ENCODE results near the gene TFAP2A. TPM values are rescaled to one million over a fixed set of nuclear protein-coding genes. Genes with fewer than 3 reads are reported as not detected.

Gene TFAP2A
- total and polyA plus RNA-seq, 2 donors from 2014 or later = 10.1 to 16.2 TPM

GRCh38 chr6:10463040-10463439, 48.2 kb upstream of the TFAP2A start:
- TF ChIP-seq, protein P1, sequence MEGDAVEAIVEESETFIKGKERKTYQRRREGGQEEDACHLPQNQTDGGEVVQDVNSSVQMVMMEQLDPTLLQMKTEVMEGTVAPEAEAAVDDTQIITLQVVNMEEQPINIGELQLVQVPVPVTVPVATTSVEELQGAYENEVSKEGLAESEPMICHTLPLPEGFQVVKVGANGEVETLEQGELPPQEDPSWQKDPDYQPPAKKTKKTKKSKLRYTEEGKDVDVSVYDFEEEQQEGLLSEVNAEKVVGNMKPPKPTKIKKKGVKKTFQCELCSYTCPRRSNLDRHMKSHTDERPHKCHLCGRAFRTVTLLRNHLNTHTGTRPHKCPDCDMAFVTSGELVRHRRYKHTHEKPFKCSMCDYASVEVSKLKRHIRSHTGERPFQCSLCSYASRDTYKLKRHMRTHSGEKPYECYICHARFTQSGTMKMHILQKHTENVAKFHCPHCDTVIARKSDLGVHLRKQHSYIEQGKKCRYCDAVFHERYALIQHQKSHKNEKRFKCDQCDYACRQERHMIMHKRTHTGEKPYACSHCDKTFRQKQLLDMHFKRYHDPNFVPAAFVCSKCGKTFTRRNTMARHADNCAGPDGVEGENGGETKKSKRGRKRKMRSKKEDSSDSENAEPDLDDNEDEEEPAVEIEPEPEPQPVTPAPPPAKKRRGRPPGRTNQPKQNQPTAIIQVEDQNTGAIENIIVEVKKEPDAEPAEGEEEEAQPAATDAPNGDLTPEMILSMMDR (IDR thresholded peaks at IDR 0.05; ENCODE audit: borderline replicate concordance, extremely low read depth, insufficient read depth) = no peak
- intact Hi-C loops (cut with DNase I) = no loop called here
- no peaks in the 10 kb centered on the region for H3K36me3 ChIP-seq (ENCODE audit: control insufficient read depth in 2 of 3, insufficient read depth in 3 of 3, low read length in 3 of 3)
- H3K27me3 ChIP-seq (ENCODE audit: control insufficient read depth, insufficient read depth, low read length) = no peaks in the 10 kb centered on the region
- DNase-seq = no peak
- H3K4me3 ChIP-seq (ENCODE audit: low read length in 3 of 3) = no peak overlapping the region
- H3K27ac ChIP-seq (ENCODE audit: low read depth in 2 of 2, low read length in 2 of 2) = no peak overlapping the region
- no peak for FAIRE-seq
- H3K4me1 ChIP-seq (ENCODE audit: control insufficient read depth in 2 of 3, insufficient read depth in 2 of 3, low read depth in 1 of 3, low read length in 3 of 3) = no peaks in the 10 kb centered on the region
- no peak overlapping the region for H3K9ac ChIP-seq (ENCODE audit: low read length in 3 of 3)
- no peaks in the 10 kb centered on the region for H3K9me3 ChIP-seq (ENCODE audit: control insufficient read depth in 2 of 3, insufficient read depth in 1 of 3, low read length in 3 of 3)

DNA sequence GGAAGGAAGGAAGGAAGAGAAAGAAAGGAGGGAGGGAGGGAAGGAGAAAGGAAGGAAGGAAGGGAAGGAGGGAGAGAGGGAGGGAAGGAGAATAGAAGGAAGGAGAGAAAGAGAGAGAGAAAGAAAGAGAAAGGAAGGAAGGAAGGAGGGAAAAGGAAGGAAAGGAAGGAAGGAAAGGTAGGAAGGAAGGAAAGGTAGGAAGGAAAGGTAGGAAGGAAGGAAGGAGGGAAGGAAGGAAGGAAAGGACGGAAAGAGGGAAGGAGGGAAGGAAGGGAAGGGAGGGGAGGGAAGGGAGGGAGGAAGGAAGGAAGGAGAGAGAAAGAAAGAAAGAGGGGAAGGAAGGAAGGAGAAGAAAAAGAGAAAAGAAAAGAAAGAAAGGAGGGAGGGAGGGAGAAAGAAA, 47.0 kb upstream of the TFAP2A start:
- Histone ChIP-seq H3K4me1 (ENCODE audit: control insufficient read depth in 2 of 3, insufficient read depth in 2 of 3, low read depth in 1 of 3, low read length in 3 of 3) (no peaks in the 10 kb centered on the region), H3K9me3 (ENCODE audit: control insufficient read depth in 2 of 3, insufficient read depth in 1 of 3, low read length in 3 of 3) (no peaks in the 10 kb centered on the region), H3K27ac (ENCODE audit: low read depth in 2 of 2, low read length in 2 of 2) (no peak overlapping the region), H3K36me3 (ENCODE audit: control insufficient read depth in 2 of 3, insufficient read depth in 3 of 3, low read length in 3 of 3) (no peaks in the 10 kb centered on the region), H3K4me3 (ENCODE audit: low read length in 3 of 3) (no peak overlapping the region), H3K27me3 (ENCODE audit: control insufficient read depth, insufficient read depth, low read length) (no peaks in the 10 kb centered on the region), H3K9ac (ENCODE audit: low read length in 3 of 3) (no peak overlapping the region)
- DNase-seq = no peak
- intact Hi-C loops (cut with DNase I) = no loop called here
- TF ChIP-seq, protein P1 (IDR thresholded peaks at IDR 0.05; ENCODE audit: borderline replicate concordance, extremely low read depth, insufficient read depth) = no peak
- no peak for FAIRE-seq

DNA sequence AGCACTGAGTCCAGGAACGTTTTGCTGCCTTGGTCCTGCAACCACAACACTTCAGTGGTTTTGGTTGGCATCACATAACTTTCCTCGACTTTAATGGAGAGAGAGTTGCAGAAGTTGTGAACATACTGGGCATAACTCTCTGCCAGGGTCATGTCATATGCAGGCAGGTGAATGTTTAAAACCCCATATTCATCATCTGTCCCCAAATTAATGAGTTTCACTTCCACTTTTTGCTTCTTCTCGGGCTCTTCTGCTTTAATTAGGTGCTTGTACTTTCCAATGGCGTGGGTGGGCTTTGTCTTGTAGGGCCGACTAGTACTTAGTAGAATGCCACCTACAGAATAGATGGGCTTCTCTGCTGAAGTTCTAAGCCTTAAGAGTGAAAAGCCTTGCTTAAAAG, 45.2 kb upstream of the TFAP2A start:
- Histone ChIP-seq H3K4me1 (ENCODE audit: control insufficient read depth in 2 of 3, insufficient read depth in 2 of 3, low read depth in 1 of 3, low read length in 3 of 3) (no peaks in the 10 kb centered on the region), H3K27me3 (ENCODE audit: control insufficient read depth, insufficient read depth, low read length) (no peaks in the 10 kb centered on the region), H3K36me3 (ENCODE audit: control insufficient read depth in 2 of 3, insufficient read depth in 3 of 3, low read length in 3 of 3) (no peaks in the 10 kb centered on the region), H3K27ac (ENCODE audit: low read depth in 2 of 2, low read length in 2 of 2) (no peak overlapping the region), H3K4me3 (ENCODE audit: low read length in 3 of 3) (no peak overlapping the region), H3K9me3 (ENCODE audit: control insufficient read depth in 2 of 3, insufficient read depth in 1 of 3, low read length in 3 of 3) (no peaks in the 10 kb centered on the region), H3K9ac (ENCODE audit: low read length in 3 of 3) (no peak overlapping the region)
- FAIRE-seq = no peak
- TF ChIP-seq, protein P1 (IDR thresholded peaks at IDR 0.05; ENCODE audit: borderline replicate concordance, extremely low read depth, insufficient read depth) = no peak
- intact Hi-C loops (cut with DNase I) = no loop called here
- no peak for DNase-seq

- Histone ChIP-seq H3K27ac (ENCODE audit: low read depth in 2 of 2, low read length in 2 of 2) (no peak overlapping the region), H3K27me3 (ENCODE audit: control insufficient read depth, insufficient read depth, low read length) (no peaks in the 10 kb centered on the region), H3K9ac (ENCODE audit: low read length in 3 of 3) (no peak overlapping the region), H3K36me3 (ENCODE audit: control insufficient read depth in 2 of 3, insufficient read depth in 3 of 3, low read length in 3 of 3) (no peaks in the 10 kb centered on the region), H3K4me1 (ENCODE audit: control insufficient read depth in 2 of 3, insufficient read depth in 2 of 3, low read depth in 1 of 3, low read length in 3 of 3) (no peaks in the 10 kb centered on the region), H3K9me3 (ENCODE audit: control insufficient read depth in 2 of 3, insufficient read depth in 1 of 3, low read length in 3 of 3) (no peaks in the 10 kb centered on the region), H3K4me3 (ENCODE audit: low read length in 3 of 3) (no peak overlapping the region)
- intact Hi-C loops (cut with DNase I) = no loop called here
- no peak for DNase-seq
- no peak for FAIRE-seq
- TF ChIP-seq, protein P1 (IDR thresholded peaks at IDR 0.05; ENCODE audit: borderline replicate concordance, extremely low read depth, insufficient read depth) = no peak
Measured at GRCh38 chr6:10458287-10458686, 43.4 kb upstream of the TFAP2A start.

All from kidney (tissue), 14 donors.